Measurements from ENCODE around the gene RAD17.
"Not testable (repeated sequence)": the region's sequence is repeated elsewhere in the genome, so short reads cannot be mapped to it uniquely, and the experiment has no call there.

Gene RAD17

GRCh38 chr5:69369340-69370121, at the start of gene RAD17, which contains the start of the genes AK6 and TAF9:
Gene RAD17, plus strand, starts transcription at chr5:69369818. Its CDS starts 2,391 bp downstream, at chr5:69372209.
Gene AK6, minus strand, starts transcription at chr5:69369520. Its CDS starts 30 bp downstream, at chr5:69369490.
Gene TAF9, minus strand, starts transcription at chr5:69369520. Its CDS starts 3,783 bp downstream, at chr5:69365737.
- peak; percentile 24 for FAIRE-seq

- FAIRE-seq = no peak
Measured at GRCh38 chr5:69326365-69326764, 43.3 kb upstream of the RAD17 start.

- FAIRE-seq = no peak
Measured at GRCh38 chr5:69329905-69330489, 39.6 kb upstream of the RAD17 start.

- FAIRE-seq = no peak
Measured at GRCh38 chr5:69331528-69332445, 37.8 kb upstream of the RAD17 start.

GRCh38 chr5:69333668-69334315, 35.8 kb upstream of the RAD17 start:
- FAIRE-seq = not testable (repeated sequence)

- FAIRE-seq = no peak
Measured at GRCh38 chr5:69334793-69335268, 34.8 kb upstream of the RAD17 start.

GRCh38 chr5:69335341-69335935, 34.2 kb upstream of the RAD17 start:
- no peak for FAIRE-seq

GRCh38 chr5:69341520-69342161, 28.0 kb upstream of the RAD17 start:
- FAIRE-seq = no peak

- no peak for FAIRE-seq
Measured at GRCh38 chr5:69343083-69343482, 26.5 kb upstream of the RAD17 start.

GRCh38 chr5:69350664-69351063, 19.0 kb upstream of the RAD17 start:
- FAIRE-seq = no peak

- no peak for FAIRE-seq
Measured at GRCh38 chr5:69359699-69360098, 9.9 kb upstream of the RAD17 start.

- no peak for FAIRE-seq
Measured at GRCh38 chr5:69360442-69360841, 9.2 kb upstream of the RAD17 start.

- FAIRE-seq = no peak
Measured at GRCh38 chr5:69364414-69364813, 5.2 kb upstream of the RAD17 start.

GRCh38 chr5:69364850-69365249, 4.8 kb upstream of the RAD17 start:
- no peak for FAIRE-seq

GRCh38 chr5:69367697-69368279, 1.8 kb upstream of the RAD17 start:
- FAIRE-seq = no peak

- no peak for FAIRE-seq
Measured at GRCh38 chr5:69368458-69369339, 919 bp upstream of the RAD17 start.

GRCh38 chr5:69370335-69370734, 717 bp downstream of the RAD17 start:
- not testable (repeated sequence) for FAIRE-seq

- FAIRE-seq = no peak
Measured at GRCh38 chr5:69372394-69372793, 2.8 kb downstream of the RAD17 start.

GRCh38 chr5:69374911-69375446, 5.4 kb downstream of the RAD17 start:
- peak; percentile 17 for FAIRE-seq

- no peak for FAIRE-seq
Measured at GRCh38 chr5:69378376-69378775, 8.8 kb downstream of the RAD17 start.
